Mesenchymal stem cell (in vitro differentiated cells and primary cell): ENCODE data around the gene KANSL3.

ENCODE experiments used
- DNase-seq: peaks from one replicate; pipeline ENCODE4 v3.0.0-alpha.2; 2013
- H2AFZ ChIP-seq: one replicate; pipeline ENCODE4 v1.6.1; 2013; ENCODE audit warnings: low read depth, mild to moderate bottlenecking, control low read depth, inconsistent platforms, low read length, moderate library complexity
- H2AK5ac ChIP-seq: 2 replicates; pipeline ENCODE4 v1.6.1; 2013; ENCODE audit warnings: low read length, moderate library complexity, mild to moderate bottlenecking, inconsistent platforms; ENCODE audit not compliant: severe bottlenecking
- H2BK120ac ChIP-seq: one replicate; pipeline ENCODE4 v1.6.1; 2013; ENCODE audit warnings: low read depth, mild to moderate bottlenecking, inconsistent platforms, low read length, moderate library complexity
- H2BK12ac ChIP-seq, 2 experiments: one replicate each; pipeline ENCODE4 v1.6.1; 2013; ENCODE audit warnings: inconsistent platforms in 2 of 2, low read length in 2 of 2, mild to moderate bottlenecking in 2 of 2, moderate library complexity in 2 of 2, control low read depth in 1 of 2
- H2BK15ac ChIP-seq: one replicate; pipeline ENCODE4 v1.6.1; 2013; ENCODE audit warnings: mild to moderate bottlenecking, low read depth, inconsistent platforms; ENCODE audit not compliant: poor library complexity, severe bottlenecking
- H2BK5ac ChIP-seq: 2 replicates; pipeline ENCODE4 v1.6.1; 2013; ENCODE audit warnings: low read depth, mild to moderate bottlenecking, low read length, control low read depth, inconsistent platforms; ENCODE audit not compliant: poor library complexity, severe bottlenecking
- H3K14ac ChIP-seq, 2 experiments: one replicate each; pipeline ENCODE4 v1.6.1; 2013; ENCODE audit warnings: inconsistent platforms in 2 of 2, low read length in 2 of 2, control low read depth in 1 of 2, mild to moderate bottlenecking in 1 of 2, moderate library complexity in 1 of 2
- H3K18ac ChIP-seq, 2 experiments: one replicate each; pipeline ENCODE4 v1.6.1; 2013; ENCODE audit warnings: inconsistent platforms in 2 of 2, low read length in 2 of 2, control low read depth in 1 of 2, low read depth in 1 of 2, mild to moderate bottlenecking in 1 of 2
- H3K23ac ChIP-seq, 2 experiments: one replicate each; pipeline ENCODE4 v1.6.1; 2013; ENCODE audit warnings: inconsistent platforms in 2 of 2, low read length in 2 of 2, mild to moderate bottlenecking in 2 of 2, moderate library complexity in 2 of 2, control low read depth in 1 of 2
- H3K27ac ChIP-seq: 2 replicates; pipeline ENCODE4 v1.5.1; 2013; ENCODE audit warnings: mild to moderate bottlenecking, moderate library complexity, low read length, control low read depth, inconsistent platforms; ENCODE audit not compliant: poor library complexity, severe bottlenecking
- H3K27me3 ChIP-seq, 2 experiments: 2 replicates each; pipeline versions ENCODE4 v1.6.1 to v1.7.0; 2013; ENCODE audit warnings: low read length in 2 of 2, mild to moderate bottlenecking in 2 of 2, moderate library complexity in 2 of 2, control low read depth in 1 of 2, inconsistent platforms in 1 of 2; ENCODE audit not compliant: control insufficient read depth in 1 of 2, insufficient read depth in 1 of 2
- H3K36me3 ChIP-seq, 2 experiments: 2 replicates each; pipeline versions ENCODE4 v1.6.1 to v1.7.0; 2013; ENCODE audit warnings: low read length in 2 of 2, control low read depth in 1 of 2, inconsistent platforms in 1 of 2, low read depth in 1 of 2, mild to moderate bottlenecking in 1 of 2; ENCODE audit not compliant: insufficient read depth in 2 of 2, control insufficient read depth in 1 of 2
- H3K4ac ChIP-seq, 2 experiments: one replicate each; pipeline ENCODE4 v1.6.1; 2013; ENCODE audit warnings: inconsistent platforms in 2 of 2, low read length in 2 of 2, mild to moderate bottlenecking in 2 of 2, moderate library complexity in 2 of 2, control low read depth in 1 of 2, low read depth in 1 of 2
- H3K4me1 ChIP-seq: 2 replicates; pipeline ENCODE4 v1.6.1; 2013; ENCODE audit warnings: low read depth, low read length, control low read depth; ENCODE audit not compliant: control insufficient read depth, insufficient read depth
- H3K4me2 ChIP-seq: 2 replicates; pipeline ENCODE4 v1.6.1; 2013; ENCODE audit warnings: low read length, mild to moderate bottlenecking, inconsistent platforms; ENCODE audit not compliant: poor library complexity, severe bottlenecking
- H3K4me3 ChIP-seq, 2 experiments: 2 replicates each; pipeline versions ENCODE4 v1.5.1 to v1.7.0; 2013; ENCODE audit warnings: low read length in 2 of 2, mild to moderate bottlenecking in 2 of 2, control low read depth in 1 of 2, low read depth in 1 of 2; ENCODE audit not compliant: insufficient read depth in 1 of 2
- H3K79me1 ChIP-seq: replicated peaks from 2 replicates; pipeline ENCODE4 v1.6.1; 2013; ENCODE audit warnings: mild to moderate bottlenecking, control low read depth, low read length, inconsistent platforms; ENCODE audit not compliant: poor library complexity, severe bottlenecking
- H3K9ac ChIP-seq: 2 replicates; pipeline ENCODE4 v1.7.0; 2013; ENCODE audit warnings: mild to moderate bottlenecking, low read length, moderate library complexity
- H3K9me3 ChIP-seq: 2 replicates; pipeline ENCODE4 v1.7.0; 2013; ENCODE audit warnings: mild to moderate bottlenecking, low read length; ENCODE audit not compliant: control insufficient read depth
- H4K8ac ChIP-seq: one replicate; pipeline ENCODE4 v1.6.1; 2013; ENCODE audit warnings: inconsistent platforms, mild to moderate bottlenecking, low read length, moderate library complexity
- H4K91ac ChIP-seq: one replicate; pipeline ENCODE4 v1.6.1; 2013; ENCODE audit warnings: mild to moderate bottlenecking, low read length, inconsistent platforms
- WGBS: methylation state at CpG from one replicate; pipeline ENCODE4 v1.1.7; 2013; ENCODE audit warnings: mixed read lengths; 5-methylcytosine and 5-hydroxymethylcytosine counted together

The KANSL3 gene

GRCh38 chr2:96663177-96663576 is 25.1 kb upstream of the KANSL3 start:
- no peak overlapping the region for H3K4me3 ChIP-seq
- H3K14ac ChIP-seq = no peak overlapping the region
- H3K9ac ChIP-seq = no peak overlapping the region
- H3K9me3 ChIP-seq = no peaks in the 10 kb centered on the region
- WGBS = 95% methylated on average over 2 of the region's 5 CpGs
- no peak overlapping the region for H2BK15ac ChIP-seq
- no peaks in the 10 kb centered on the region for H3K27me3 ChIP-seq
- H3K27ac ChIP-seq = no peak overlapping the region
- H3K4me2 ChIP-seq = no peak overlapping the region
- no peak overlapping the region for H4K91ac ChIP-seq
- no peak overlapping the region for H2BK12ac ChIP-seq
- no peak for DNase-seq
- peaks cover 5% of the 10 kb centered on the region for H3K4me1 ChIP-seq
- no peak overlapping the region for H2AFZ ChIP-seq
- H2AK5ac ChIP-seq = no peak overlapping the region
- no peak overlapping the region for H3K18ac ChIP-seq
- H3K4ac ChIP-seq = no peak overlapping the region
- no peak overlapping the region for H4K8ac ChIP-seq
- no peak overlapping the region for H3K23ac ChIP-seq
- no peaks in the 10 kb centered on the region for H3K79me1 ChIP-seq
- no peak overlapping the region for H2BK5ac ChIP-seq
- no peaks in the 10 kb centered on the region for H3K36me3 ChIP-seq
- no peak overlapping the region for H2BK120ac ChIP-seq

GRCh38 chr2:96662360-96662759 is 24.2 kb upstream of the KANSL3 start:
- no peak overlapping the region for H3K23ac ChIP-seq

GRCh38 chr2:96661324-96661723 is 23.2 kb upstream of the KANSL3 start:
- Histone ChIP-seq H2BK15ac (no peak overlapping the region), H3K4me1 (peaks cover 5% of the 10 kb centered on the region), H2BK120ac (no peak overlapping the region), H2AK5ac (no peak overlapping the region), H2AFZ (no peak overlapping the region), H3K23ac (no peak overlapping the region), H3K27me3 (no peaks in the 10 kb centered on the region), H4K91ac (no peak overlapping the region), H3K18ac (no peak overlapping the region), H3K4me2 (no peak overlapping the region), H3K14ac (no peak overlapping the region), H3K9ac (no peak overlapping the region), H3K4ac (no peak overlapping the region), H2BK5ac (no peak overlapping the region), H3K79me1 (no peaks in the 10 kb centered on the region), H3K36me3 (no peaks in the 10 kb centered on the region), H4K8ac (no peak overlapping the region), H3K27ac (no peak overlapping the region), H3K9me3 (no peaks in the 10 kb centered on the region), H3K4me3 (no peak overlapping the region), H2BK12ac (no peak overlapping the region)
- 94% methylated on average over 6 of the region's 6 CpGs for WGBS
- DNase-seq = no peak

More at GRCh38 chr2:96662360-96662759, 24.2 kb upstream of the KANSL3 start:
- no peak overlapping the region for H3K18ac ChIP-seq
- no peaks in the 10 kb centered on the region for H3K9me3 ChIP-seq
- H3K4ac ChIP-seq = no peak overlapping the region
- no peak overlapping the region for H3K27ac ChIP-seq
- H3K9ac ChIP-seq = no peak overlapping the region
- no peaks in the 10 kb centered on the region for H3K36me3 ChIP-seq
- no peak overlapping the region for H2AK5ac ChIP-seq
- 90% methylated on average over 7 of the region's 9 CpGs for WGBS
- no peak for DNase-seq
- H2BK5ac ChIP-seq = no peak overlapping the region
- H3K4me3 ChIP-seq = no peak overlapping the region
- H2BK15ac ChIP-seq = no peak overlapping the region
- H3K27me3 ChIP-seq = no peaks in the 10 kb centered on the region
- no peak overlapping the region for H2BK12ac ChIP-seq
- H3K14ac ChIP-seq = no peak overlapping the region
- H2BK120ac ChIP-seq = no peak overlapping the region
- H2AFZ ChIP-seq = no peak overlapping the region
- peaks cover 5% of the 10 kb centered on the region for H3K4me1 ChIP-seq
- H3K79me1 ChIP-seq = no peaks in the 10 kb centered on the region
- no peak overlapping the region for H4K8ac ChIP-seq
- H3K4me2 ChIP-seq = no peak overlapping the region
- H4K91ac ChIP-seq = no peak overlapping the region

- H2AFZ ChIP-seq = no peak overlapping the region
- no peak overlapping the region for H4K91ac ChIP-seq
- no peaks in the 10 kb centered on the region for H3K79me1 ChIP-seq
- H2BK5ac ChIP-seq = no peak overlapping the region
- H3K18ac ChIP-seq = no peak overlapping the region
- no peak overlapping the region for H3K23ac ChIP-seq
- no peak overlapping the region for H3K9ac ChIP-seq
- H3K14ac ChIP-seq = no peak overlapping the region
- H3K4me2 ChIP-seq = no peak overlapping the region
- no peak for DNase-seq
- no peak overlapping the region for H3K27ac ChIP-seq
- no peaks in the 10 kb centered on the region for H3K36me3 ChIP-seq
- no peaks in the 10 kb centered on the region for H3K4me1 ChIP-seq
- H3K9me3 ChIP-seq = no peaks in the 10 kb centered on the region
- no peak overlapping the region for H3K4me3 ChIP-seq
- peaks cover 2 to 4% of the 10 kb centered on the region in 2 experiments for H3K27me3 ChIP-seq
- no peak overlapping the region for H2AK5ac ChIP-seq
- no peak overlapping the region for H4K8ac ChIP-seq
- no peak overlapping the region for H2BK12ac ChIP-seq
- H3K4ac ChIP-seq = no peak overlapping the region
- H2BK15ac ChIP-seq = no peak overlapping the region
- H2BK120ac ChIP-seq = no peak overlapping the region
Measured at GRCh38 chr2:96656540-96656939, 18.4 kb upstream of the KANSL3 start.
